A549 (cell line): ENCODE data around the gene C8B. TPM values are rescaled to one million over a fixed set of nuclear protein-coding genes. Genes with fewer than 3 reads are reported as not detected.

Experiments used
- ATAC-seq, 2 experiments: fragments of 200-7000 bp in 1 of 2; fragments of >200 bp in 1 of 2; cut with Nextera tagmentation in 1 of 2; cut with Tn5 transposase in 1 of 2; 3 replicates each; pipeline versions ENCODE4 v1.8.0 to v1.9.1; 2018 to 2020; ENCODE audit warnings: mild to moderate bottlenecking in 1 of 2, moderate library complexity in 1 of 2
- CTCF ChIA-PET: fragments of 300-600 bp; sonication (Branson Sonifier 250); formaldehyde crosslinking; extraction: SDS; loops from one replicate; lab custom pipeline; 2021; ENCODE audit warnings: antibody characterized with exemption, inconsistent platforms; lab: Yijun Ruan, JAX
- POLR2A ChIA-PET: fragments of 350-600 bp; formaldehyde crosslinking; extraction: SDS; loops from one replicate; lab custom pipeline; 2021; ENCODE audit warnings: antibody characterized with exemption, inconsistent platforms; lab: Yijun Ruan, JAX
- DNase-seq, 2 experiments: peaks; one replicate each; pipeline versions ENCODE4 v3.0.0 to v3.0.0-alpha.2; 2011 to 2016; ENCODE audit warnings: low read depth in 1 of 2, low spot score in 1 of 2
- FAIRE-seq: peaks from 2 replicates; lab custom pipeline; 2011; peaks lifted over from hg19 to GRCh38; lab: Jason Lieb, UNC
- H3K27ac ChIP-seq, 2 experiments: fragments of >200 bp; sonication (Bioruptor Twin); formaldehyde crosslinking; 3 replicates each; pipeline ENCODE4 v1.5.1; 2016 to 2017
- H3K4me1 ChIP-seq: fragments of >200 bp; sonication (Bioruptor Twin); formaldehyde crosslinking; 3 replicates; pipeline ENCODE4 v1.6.1; 2016
- H3K4me2 ChIP-seq: fragments of >200 bp; sonication (Bioruptor Twin); formaldehyde crosslinking; 3 replicates; pipeline ENCODE4 v1.6.1; 2016
- H3K4me3 ChIP-seq: fragments of >200 bp; sonication (Bioruptor Twin); formaldehyde crosslinking; 3 replicates; pipeline ENCODE4 v1.5.1; 2016
- H3K9me3 ChIP-seq: fragments of >200 bp; sonication (Bioruptor Twin); formaldehyde crosslinking; 3 replicates; pipeline ENCODE4 v1.6.1; 2016
- ATOH8 ChIP-seq: fragments of 250-450 bp; sonication (Bioruptor Pico); IDR thresholded peaks from 2 replicates; pipeline ENCODE4 v1.5.0; 2020; ENCODE audit warnings: low read depth, mild to moderate bottlenecking, moderate library complexity
- BHLHE40 ChIP-seq: IDR thresholded peaks from 2 replicates; pipeline ENCODE4 v1.6.1; 2012; ENCODE audit warnings: low read depth, low read length, inconsistent platforms
- CBX2 ChIP-seq: fragments of 200-600 bp; sonication (generic); IDR thresholded peaks from 2 replicates; pipeline ENCODE4 v1.6.1; 2016; ENCODE audit warnings: low read depth, mild to moderate bottlenecking, borderline replicate concordance
- CBX8 ChIP-seq: fragments of 200-600 bp; sonication (generic); IDR thresholded peaks from 2 replicates; pipeline ENCODE4 v1.6.1; 2016
- E2F6 ChIP-seq: IDR thresholded peaks from 2 replicates; pipeline ENCODE4 v1.6.1; 2012; ENCODE audit warnings: low read depth, borderline replicate concordance
- ELK1 ChIP-seq: fragments of 150-350 bp; IDR thresholded peaks from 2 replicates; pipeline ENCODE4 v1.6.1; 2014; ENCODE audit warnings: low read depth, mild to moderate bottlenecking, low read length
- EP300 ChIP-seq, 2 experiments: fragments of >200 bp; sonication (Bioruptor Twin); formaldehyde crosslinking; IDR thresholded peaks; 2 replicates in 1 of 2; 3 replicates in 1 of 2; pipeline ENCODE4 v1.6.1; 2016 to 2017
- ESRRA ChIP-seq: fragments of 150-350 bp; IDR thresholded peaks from 2 replicates; pipeline ENCODE4 v1.6.1; 2014; ENCODE audit warnings: mild to moderate bottlenecking, low read length, borderline replicate concordance
- FOSB ChIP-seq: fragments of 250-450 bp; sonication (Bioruptor Pico); IDR thresholded peaks from 2 replicates; pipeline ENCODE4 v1.5.0; 2020; ENCODE audit warnings: mild to moderate bottlenecking, moderate library complexity
- FOXS1 ChIP-seq: fragments of 250-450 bp; sonication (Bioruptor Pico); IDR thresholded peaks from 2 replicates; pipeline ENCODE4 v1.5.0; 2020; ENCODE audit warnings: mild to moderate bottlenecking, moderate library complexity
- GATA3 ChIP-seq: IDR thresholded peaks from 2 replicates; pipeline ENCODE4 v1.6.1; 2012; ENCODE audit warnings: borderline replicate concordance
- HES2 ChIP-seq: fragments of >200 bp; sonication (Bioruptor Twin); formaldehyde crosslinking; IDR thresholded peaks from 2 replicates; pipeline ENCODE4 v1.6.1; 2016
- HMGXB4 ChIP-seq: fragments of 250-450 bp; sonication (Bioruptor Pico); IDR thresholded peaks from 2 replicates; pipeline ENCODE4 v1.5.0; 2021; ENCODE audit warnings: mild to moderate bottlenecking, moderate library complexity, borderline replicate concordance
- HOXB13 ChIP-seq: fragments of 250-450 bp; sonication (Bioruptor Pico); IDR thresholded peaks from 2 replicates; pipeline ENCODE4 v1.5.0; 2020; ENCODE audit warnings: low read depth, mild to moderate bottlenecking, moderate library complexity
- JUNB ChIP-seq: fragments of >200 bp; sonication (Bioruptor Twin); formaldehyde crosslinking; IDR thresholded peaks from 2 replicates; pipeline ENCODE4 v1.6.1; 2016
- KDM5A ChIP-seq: fragments of 200-600 bp; sonication (generic); IDR thresholded peaks from 2 replicates; pipeline ENCODE4 v1.6.1; 2016; ENCODE audit warnings: antibody characterized with exemption, mild to moderate bottlenecking
- MAFK ChIP-seq: fragments of 450-650 bp; IDR thresholded peaks from 2 replicates; pipeline ENCODE4 v1.6.1; 2014; ENCODE audit not compliant: partially characterized antibody
- MYC ChIP-seq: IDR thresholded peaks from 2 replicates; pipeline ENCODE4 v1.6.1; 2012; ENCODE audit warnings: mild to moderate bottlenecking, inconsistent platforms, low read length, improper control_type of control experiment, borderline replicate concordance
- NFE2L2 ChIP-seq: fragments of 150-350 bp; conservative IDR thresholded peaks from 2 replicates; pipeline ENCODE4 v1.6.1; 2014; ENCODE audit warnings: low read length
- NR3C1 ChIP-seq: fragments of >200 bp; sonication (Bioruptor Twin); formaldehyde crosslinking; IDR thresholded peaks from 3 replicates; pipeline ENCODE4 v1.6.1; 2017
- PHF8 ChIP-seq: fragments of 200-600 bp; sonication (generic); IDR thresholded peaks from 2 replicates; pipeline ENCODE4 v1.6.1; 2016; ENCODE audit warnings: low read depth, mild to moderate bottlenecking, antibody characterized with exemption, moderate library complexity, borderline replicate concordance
- POLR2A ChIP-seq: IDR thresholded peaks from 2 replicates; pipeline ENCODE4 v1.6.1; 2012; ENCODE audit warnings: mild to moderate bottlenecking, low read length
- RCOR1 ChIP-seq: fragments of 150-350 bp; IDR thresholded peaks from 2 replicates; pipeline ENCODE4 v1.6.1; 2014; ENCODE audit warnings: antibody characterized with exemption, low read length, low read depth
- REST ChIP-seq: fragments of 200-600 bp; sonication (generic); IDR thresholded peaks from 2 replicates; pipeline ENCODE4 v1.6.1; 2016; ENCODE audit warnings: antibody characterized with exemption, mild to moderate bottlenecking, moderate library complexity
- RFX5 ChIP-seq: fragments of 450-650 bp; IDR thresholded peaks from 2 replicates; pipeline ENCODE4 v1.7.1; 2014; ENCODE audit warnings: antibody characterized with exemption, mild to moderate bottlenecking, moderate library complexity
- SMC3 ChIP-seq: fragments of >200 bp; sonication (Bioruptor Twin); formaldehyde crosslinking; IDR thresholded peaks from 3 replicates; pipeline ENCODE4 v1.6.1; 2018; ENCODE audit warnings: inconsistent platforms
- SREBF2 ChIP-seq: fragments of 450-650 bp; IDR thresholded peaks from 2 replicates; pipeline ENCODE4 v1.6.1; 2014; ENCODE audit warnings: mild to moderate bottlenecking, moderate library complexity
- TP53 ChIP-seq: fragments of 250-450 bp; sonication (Bioruptor Pico); IDR thresholded peaks from 2 replicates; pipeline ENCODE4 v1.5.0; 2021; ENCODE audit warnings: mild to moderate bottlenecking, moderate library complexity
- ZNF302 ChIP-seq: fragments of 250-450 bp; sonication (Bioruptor Pico); IDR thresholded peaks from 2 replicates; pipeline ENCODE4 v1.9.0; 2021; ENCODE audit warnings: inconsistent platforms, mild to moderate bottlenecking, moderate library complexity
- ZSCAN20 ChIP-seq: fragments of 250-450 bp; sonication (Bioruptor Pico); IDR thresholded peaks from 2 replicates; pipeline ENCODE4 v1.8.0; 2022; ENCODE audit warnings: mild to moderate bottlenecking, moderate library complexity
- WGBS: methylation state at CpG from one replicate; pipeline ENCODE4 v1.1.6; 2017; ENCODE audit errors: missing lambda C conversion rate; 5-methylcytosine and 5-hydroxymethylcytosine counted together
- polyA plus RNA-seq, 4 experiments: library from polyadenylated mRNA; depleted of rRNA in 3 of 4; stranded (reverse); fragments of >200 nt; fragmentation: RNase III in 1 of 4; extraction: RNeasy Plus Mini Kit Qiagen cat#74134 plus additional on column Dnase treatment in 1 of 4; gene quantifications; 2 replicates in 3 of 4; 3 replicates in 1 of 4; pipeline ENCODE4 v1.2.3, GENCODE V29; 2011 to 2017

Gene C8B
- polyA plus RNA-seq, 2 of the 4 experiments (the other 2 are of a cell fraction) = not detected

- Histone ChIP-seq H3K4me1 (no peaks in the 10 kb centered on the region), H3K9me3 (no peaks in the 10 kb centered on the region), H3K4me3 (no peak overlapping the region), H3K4me2 (no peak overlapping the region), H3K27ac (no peak overlapping the region)
- no peak for FAIRE-seq
- WGBS = no CpG with 5 or more reads among the region's 2 CpGs
- ChIA-PET POLR2A (no interaction called here), CTCF (no interaction called here)
- TF ChIP-seq MAFK (no peak), ZNF302 (no peak), TP53 (CRISPR knock-in tag) (no peak), GATA3 (no peak), HOXB13 (CRISPR knock-in tag) (no peak), JUNB (no peak), BHLHE40 (no peak), SREBF2 (no peak), ATOH8 (CRISPR knock-in tag) (no peak), NR3C1 (no peak), PHF8 (no peak), FOSB (no peak), REST (no peak), HES2 (no peak)
- no peak for DNase-seq
- ATAC-seq = no peak
These were observed 32.7 kb downstream of the C8B start for GRCh38 chr1:56933161-56933560.

- H3K4me1 ChIP-seq = no peaks in the 10 kb centered on the region
- no peaks in the 10 kb centered on the region for H3K9me3 ChIP-seq
- FAIRE-seq = no peak
- no peak overlapping the region for H3K4me2 ChIP-seq
- 30% methylated on average over 3 of the region's 3 CpGs for WGBS
- TF ChIP-seq KDM5A (no peak), MAFK (no peak), PHF8 (no peak), RCOR1 (no peak), ZSCAN20 (CRISPR knock-in tag) (no peak), SMC3 (no peak), TP53 (CRISPR knock-in tag) (no peak), NFE2L2 (no peak), FOXS1 (no peak), HMGXB4 (CRISPR knock-in tag) (no peak), CBX8 (no peak), ESRRA (no peak), CBX2 (no peak), JUNB (no peak), RFX5 (no peak), MYC (no peak), POLR2A (no peak), EP300 (IDR thresholded peaks at IDR 0.05) (no peak), E2F6 (no peak), ELK1 (no peak)
- DNase-seq = no peak
- no peak overlapping the region for H3K4me3 ChIP-seq
- ATAC-seq = no peak
- POLR2A ChIA-PET = no interaction called here
- CTCF ChIA-PET = interaction anchor here (0.9 kb wide), 1 partner anchor 17 kb away, joined by 3 read pairs; no protein-coding TSS in a partner anchor
- no peak overlapping the region for H3K27ac ChIP-seq
These were observed 34.1 kb downstream of the C8B start for GRCh38 chr1:56931686-56932085.
